HG03159 (cell line): Measurements from ENCODE around the gene WWP2.
"Not testable (repeated sequence)": the region's sequence is repeated elsewhere in the genome, so short reads cannot be mapped to it uniquely, and the experiment has no call there.

Experiments used
- ATAC-seq: cut with Tn5 transposase; IDR thresholded peaks from one replicate; pipeline ENCODE4 v1.9.1; 2021; ENCODE audit warnings: mild to moderate bottlenecking, moderate library complexity; ENCODE audit not compliant: unreplicated experiment

Gene WWP2

GRCh38 chr16:69854776-69855175, 92.6 kb downstream of the WWP2 start:
- ATAC-seq = not testable (repeated sequence)

GRCh38 chr16:69855592-69855991, 93.5 kb downstream of the WWP2 start:
- ATAC-seq = no peak

DNA sequence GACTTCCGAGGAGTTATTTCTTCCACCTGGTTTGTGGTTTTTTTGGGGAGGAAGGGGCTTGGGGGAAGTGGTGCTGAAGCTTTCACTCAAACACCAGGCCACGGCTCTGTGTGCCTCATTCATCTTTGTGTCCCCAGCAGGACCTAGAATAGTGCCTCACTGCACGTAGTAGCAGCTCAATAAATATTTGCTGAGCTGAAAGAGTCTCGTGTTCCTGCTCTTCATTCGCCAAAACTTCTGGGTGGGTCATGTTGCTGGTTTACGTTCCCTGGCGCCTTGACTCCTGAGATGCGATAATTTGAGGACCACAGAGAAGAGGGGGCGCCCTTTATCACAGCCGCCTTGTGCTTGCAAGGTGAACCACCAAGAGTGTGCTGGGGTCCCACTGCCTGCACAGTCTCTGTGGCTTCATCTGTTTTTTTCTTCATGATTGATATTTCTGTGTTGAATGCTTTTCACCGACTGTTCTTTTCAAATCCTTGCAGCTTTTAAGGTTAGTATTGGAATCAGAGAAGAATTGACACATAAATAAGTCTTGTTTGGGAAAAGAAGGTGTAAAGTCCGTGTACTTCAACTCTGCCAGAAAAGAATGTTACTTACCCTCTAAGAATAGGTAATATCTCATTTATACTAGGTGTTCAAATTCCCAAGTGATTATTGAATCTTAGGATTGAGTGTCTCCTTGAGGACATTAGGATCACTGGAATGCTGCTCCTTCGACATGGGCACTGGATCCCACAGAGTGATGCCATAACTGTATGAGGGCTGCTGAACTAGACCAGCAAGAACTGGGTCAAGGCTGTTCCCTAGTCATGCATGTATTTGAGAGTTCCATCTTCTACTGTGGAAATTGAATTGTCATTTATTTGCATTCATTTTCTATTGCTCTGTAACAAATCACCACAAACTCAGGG, 96.3 kb downstream of the WWP2 start:
- no peak for ATAC-seq

- no peak for ATAC-seq
Measured at GRCh38 chr16:69859105-69859989, 97.2 kb downstream of the WWP2 start.

DNA sequence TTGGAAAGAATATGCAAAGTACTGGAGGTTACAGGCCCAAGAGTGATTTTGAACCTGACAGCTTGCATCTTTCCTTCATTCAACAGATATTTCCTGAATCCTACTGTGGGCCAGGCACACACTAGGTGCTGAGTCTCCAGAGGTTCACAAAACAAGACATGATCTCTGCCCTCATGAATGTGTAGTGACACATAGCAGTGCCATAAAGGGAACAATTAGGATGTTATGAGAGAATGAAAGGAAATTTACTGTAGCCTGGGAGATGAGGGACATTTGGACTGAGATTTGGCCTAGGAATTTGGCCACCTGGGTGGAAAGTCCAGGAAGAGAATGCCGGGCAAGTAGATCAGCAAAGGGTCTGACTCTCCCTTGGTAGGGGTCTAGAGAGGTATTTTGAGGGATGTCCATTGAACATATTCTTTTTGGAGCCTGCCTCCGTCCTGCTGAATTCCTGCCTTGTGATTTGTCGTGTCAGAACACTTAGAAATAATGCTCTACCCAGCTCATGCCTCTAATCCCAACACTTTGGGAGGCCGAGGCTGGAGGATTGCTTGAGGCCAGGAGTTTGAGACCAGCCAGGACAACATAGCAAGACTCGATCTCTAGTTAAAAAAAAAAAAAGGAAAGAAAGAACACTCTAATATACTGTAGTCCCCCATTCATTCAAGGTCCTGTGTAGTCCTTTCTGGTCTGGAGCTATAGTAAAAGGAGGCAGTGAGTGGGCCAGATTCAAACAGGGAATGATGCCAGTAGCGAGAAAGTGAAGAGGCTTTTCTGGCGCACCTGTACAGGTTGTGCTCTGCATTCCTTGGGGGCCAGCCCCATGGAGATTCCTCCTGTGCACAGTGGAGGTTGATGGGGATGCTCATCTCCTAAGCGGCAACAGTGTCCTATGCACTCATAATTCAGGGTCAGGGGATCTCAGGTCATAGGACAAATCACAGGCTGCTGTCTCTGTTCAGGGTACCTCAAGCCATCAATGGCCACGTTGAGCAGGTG, 98.4 kb downstream of the WWP2 start:
- no peak for ATAC-seq

DNA sequence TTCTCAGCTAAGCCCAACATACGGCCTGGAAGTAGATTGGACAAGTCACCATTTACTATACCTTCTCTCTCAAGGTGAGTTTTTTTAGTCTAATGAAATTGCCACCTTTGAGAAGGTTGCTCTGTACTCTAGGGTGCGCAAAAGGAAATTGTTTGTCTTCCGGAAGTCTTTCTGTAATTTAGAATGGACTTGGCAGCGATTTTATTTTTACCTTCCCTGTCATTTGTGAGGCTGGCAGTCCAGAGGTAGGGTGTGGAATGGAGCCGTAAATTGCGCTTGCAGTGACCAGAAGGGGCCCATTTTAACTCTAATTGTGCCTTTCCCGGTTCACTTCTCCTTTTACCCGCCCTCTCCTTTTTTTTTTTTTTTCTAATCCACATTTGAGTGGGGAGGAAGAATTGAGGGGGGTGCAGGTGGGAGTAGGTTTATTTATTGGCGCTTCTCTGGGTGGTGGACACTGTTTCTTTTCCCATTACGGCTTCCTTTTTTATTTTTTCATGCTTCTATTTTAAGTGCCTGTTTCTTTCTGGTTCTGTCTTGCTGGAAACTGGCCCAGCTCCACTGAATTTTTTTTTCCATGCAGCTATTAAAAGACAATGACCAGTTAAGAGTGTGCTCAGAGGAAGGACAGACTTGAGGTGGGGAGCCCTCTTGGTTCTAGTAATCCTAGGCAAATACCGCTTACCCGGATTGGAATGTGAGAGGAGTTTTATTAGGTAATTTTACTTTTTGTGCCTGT, 99.3 kb downstream of the WWP2 start:
- no peak for ATAC-seq

GRCh38 chr16:69863401-69864281, 101.5 kb downstream of the WWP2 start:
- ATAC-seq = no peak

- no peak for ATAC-seq
Measured at GRCh38 chr16:69865701-69866100, 103.6 kb downstream of the WWP2 start.

DNA sequence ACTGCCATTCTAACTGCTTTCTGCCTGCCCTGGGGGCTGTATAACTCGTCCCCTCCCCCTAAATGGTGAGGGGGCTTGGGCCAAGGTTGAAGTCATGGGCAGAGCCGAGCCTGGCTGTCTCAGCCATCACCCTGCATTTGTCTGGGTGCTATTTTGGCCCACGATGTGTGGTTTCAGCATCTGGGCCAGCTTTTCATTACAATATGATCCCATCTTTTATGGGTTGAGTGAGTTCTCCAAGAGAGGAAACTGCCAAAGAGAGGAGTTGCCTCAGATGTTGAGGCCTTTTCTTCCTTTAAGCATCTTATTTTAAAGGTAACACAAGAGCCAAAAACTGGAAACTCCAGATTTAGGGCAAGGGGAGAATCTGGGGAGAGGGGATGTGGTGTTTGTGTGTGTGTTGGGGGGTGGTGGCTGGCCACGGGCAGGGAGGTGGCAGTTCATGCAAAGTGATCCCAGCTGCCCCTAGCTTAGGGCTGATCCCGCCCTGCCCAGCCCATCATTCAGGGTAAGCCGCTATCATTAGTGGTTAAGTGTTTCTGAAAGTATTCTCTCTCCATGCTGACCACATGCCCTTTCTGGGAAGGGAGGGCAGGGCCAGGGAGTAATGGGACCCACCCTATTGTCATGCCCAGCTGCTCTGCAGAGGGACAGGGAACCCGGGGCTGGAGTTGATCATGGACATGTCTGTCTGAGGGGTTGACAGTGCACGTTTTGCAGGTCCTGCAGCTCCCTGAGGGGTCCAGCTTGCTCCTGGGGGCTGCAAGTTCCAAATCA, 105.8 kb downstream of the WWP2 start:
- ATAC-seq = no peak

DNA sequence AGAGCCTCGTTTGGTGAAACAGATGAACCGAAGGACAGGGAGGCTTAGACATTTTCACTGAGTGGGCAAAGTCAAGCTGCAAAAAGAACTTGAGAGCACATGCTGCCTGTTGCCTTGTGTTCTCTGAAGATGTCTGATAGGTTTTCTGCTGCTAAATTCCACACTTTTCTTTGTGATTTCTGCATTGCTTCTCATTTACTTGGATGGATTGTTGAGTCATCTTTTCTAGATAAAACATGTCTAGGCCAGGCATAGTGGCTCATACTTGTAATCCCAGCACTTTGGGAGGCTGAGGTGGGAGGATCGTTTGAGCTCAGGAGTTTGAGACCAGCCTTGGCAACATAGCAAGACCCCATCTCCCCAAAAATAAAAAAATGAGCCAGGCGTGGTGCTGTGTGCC, 108.6 kb downstream of the WWP2 start:
- ATAC-seq = no peak

DNA sequence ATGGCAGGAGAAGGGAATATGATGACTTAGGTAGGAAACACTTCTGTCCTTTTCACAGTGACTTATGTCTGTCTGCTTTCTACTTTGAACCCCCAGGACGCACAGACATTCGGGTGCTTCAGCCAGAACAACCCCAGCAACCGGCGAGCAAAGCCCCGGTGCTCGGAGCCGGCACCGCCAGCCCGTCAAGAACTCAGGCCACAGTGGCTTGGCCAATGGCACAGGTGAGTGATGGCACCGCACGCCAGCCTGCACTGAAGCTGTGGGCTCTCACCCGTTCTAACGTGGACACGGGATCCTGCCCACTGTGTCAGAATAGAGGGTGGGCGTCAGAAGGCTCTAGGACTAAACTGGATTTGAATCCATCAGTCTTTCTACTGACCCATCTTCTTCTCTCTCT, 109.6 kb downstream of the WWP2 start:
- ATAC-seq = no peak

GRCh38 chr16:69872888-69873287, 110.8 kb downstream of the WWP2 start:
- ATAC-seq = no peak

- no peak for ATAC-seq
Measured at GRCh38 chr16:69873783-69874182, 111.7 kb downstream of the WWP2 start.

DNA sequence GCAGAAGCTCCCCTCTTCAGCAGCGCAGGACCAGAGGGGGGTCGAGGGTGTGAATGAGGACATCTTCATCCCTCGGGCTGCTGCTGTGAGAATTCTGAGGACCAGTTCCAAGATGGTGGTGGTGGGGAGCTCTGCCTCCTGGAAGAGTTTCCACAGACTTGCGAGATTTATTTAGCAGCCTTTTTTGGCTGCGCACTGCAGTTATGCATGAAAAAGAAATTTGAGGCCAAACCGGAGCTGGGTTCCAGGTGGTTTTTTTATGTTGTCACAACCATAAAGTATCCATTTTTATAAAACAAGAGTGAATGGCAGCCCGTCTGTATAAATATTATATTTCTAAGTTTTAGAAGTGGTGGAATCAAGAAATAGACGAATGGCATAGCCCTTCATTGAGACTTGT, 112.1 kb downstream of the WWP2 start:
- no peak for ATAC-seq

- no peak for ATAC-seq
Measured at GRCh38 chr16:69880640-69881133, 118.6 kb downstream of the WWP2 start.

DNA sequence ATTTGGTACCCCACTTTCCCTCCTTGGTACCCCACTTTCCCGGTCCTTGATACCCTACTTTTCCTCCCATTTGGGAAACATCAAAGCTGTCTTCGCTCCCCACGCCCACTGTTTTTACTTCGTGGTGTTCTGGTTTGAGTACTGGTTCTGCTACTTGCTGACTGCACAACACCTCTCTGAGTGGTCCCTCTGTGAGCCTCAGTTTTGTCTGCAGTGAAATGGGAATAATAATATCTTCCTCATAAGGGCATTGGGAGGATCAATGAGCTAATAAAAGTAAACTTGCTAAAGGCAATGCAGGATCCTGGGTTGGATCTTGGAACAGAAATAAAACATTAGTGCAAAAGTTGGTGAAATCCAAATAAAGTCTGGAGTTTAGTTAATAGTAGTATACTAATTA, 119.0 kb downstream of the WWP2 start:
- no peak for ATAC-seq

- ATAC-seq = no peak
Measured at GRCh38 chr16:69883744-69884143, 121.6 kb downstream of the WWP2 start.

DNA sequence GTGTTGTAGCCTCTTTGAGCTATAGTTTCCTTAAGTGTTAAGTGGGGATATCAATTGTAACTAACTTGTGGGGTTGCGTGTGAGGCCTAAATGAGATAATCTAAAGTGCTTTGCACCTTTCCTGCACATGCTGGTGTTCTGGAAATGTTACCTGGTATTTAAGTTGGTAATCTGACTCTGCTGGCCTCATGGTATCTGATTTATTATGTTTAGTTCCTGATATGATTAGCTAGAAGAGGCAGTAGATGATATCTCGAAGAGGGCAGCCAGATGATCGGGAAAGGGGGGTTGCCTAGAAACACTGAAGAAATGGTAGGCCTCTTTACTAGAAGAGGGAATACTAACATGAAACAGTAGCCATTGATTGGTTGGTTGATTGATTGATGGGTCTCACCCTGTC, 123.6 kb downstream of the WWP2 start:
- no peak for ATAC-seq
